ENCODE measurements around the gene KCNH3. TPM values are rescaled to one million over a fixed set of nuclear protein-coding genes. Genes with fewer than 3 reads are reported as not detected.
"Not testable (repeated sequence)": the region's sequence is repeated elsewhere in the genome, so short reads cannot be mapped to it uniquely, and the experiment has no call there.

The KCNH3 gene, protein sequence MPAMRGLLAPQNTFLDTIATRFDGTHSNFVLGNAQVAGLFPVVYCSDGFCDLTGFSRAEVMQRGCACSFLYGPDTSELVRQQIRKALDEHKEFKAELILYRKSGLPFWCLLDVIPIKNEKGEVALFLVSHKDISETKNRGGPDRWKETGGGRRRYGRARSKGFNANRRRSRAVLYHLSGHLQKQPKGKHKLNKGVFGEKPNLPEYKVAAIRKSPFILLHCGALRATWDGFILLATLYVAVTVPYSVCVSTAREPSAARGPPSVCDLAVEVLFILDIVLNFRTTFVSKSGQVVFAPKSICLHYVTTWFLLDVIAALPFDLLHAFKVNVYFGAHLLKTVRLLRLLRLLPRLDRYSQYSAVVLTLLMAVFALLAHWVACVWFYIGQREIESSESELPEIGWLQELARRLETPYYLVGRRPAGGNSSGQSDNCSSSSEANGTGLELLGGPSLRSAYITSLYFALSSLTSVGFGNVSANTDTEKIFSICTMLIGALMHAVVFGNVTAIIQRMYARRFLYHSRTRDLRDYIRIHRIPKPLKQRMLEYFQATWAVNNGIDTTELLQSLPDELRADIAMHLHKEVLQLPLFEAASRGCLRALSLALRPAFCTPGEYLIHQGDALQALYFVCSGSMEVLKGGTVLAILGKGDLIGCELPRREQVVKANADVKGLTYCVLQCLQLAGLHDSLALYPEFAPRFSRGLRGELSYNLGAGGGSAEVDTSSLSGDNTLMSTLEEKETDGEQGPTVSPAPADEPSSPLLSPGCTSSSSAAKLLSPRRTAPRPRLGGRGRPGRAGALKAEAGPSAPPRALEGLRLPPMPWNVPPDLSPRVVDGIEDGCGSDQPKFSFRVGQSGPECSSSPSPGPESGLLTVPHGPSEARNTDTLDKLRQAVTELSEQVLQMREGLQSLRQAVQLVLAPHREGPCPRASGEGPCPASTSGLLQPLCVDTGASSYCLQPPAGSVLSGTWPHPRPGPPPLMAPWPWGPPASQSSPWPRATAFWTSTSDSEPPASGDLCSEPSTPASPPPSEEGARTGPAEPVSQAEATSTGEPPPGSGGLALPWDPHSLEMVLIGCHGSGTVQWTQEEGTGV
- total RNA-seq = 7.5 TPM

DNA sequence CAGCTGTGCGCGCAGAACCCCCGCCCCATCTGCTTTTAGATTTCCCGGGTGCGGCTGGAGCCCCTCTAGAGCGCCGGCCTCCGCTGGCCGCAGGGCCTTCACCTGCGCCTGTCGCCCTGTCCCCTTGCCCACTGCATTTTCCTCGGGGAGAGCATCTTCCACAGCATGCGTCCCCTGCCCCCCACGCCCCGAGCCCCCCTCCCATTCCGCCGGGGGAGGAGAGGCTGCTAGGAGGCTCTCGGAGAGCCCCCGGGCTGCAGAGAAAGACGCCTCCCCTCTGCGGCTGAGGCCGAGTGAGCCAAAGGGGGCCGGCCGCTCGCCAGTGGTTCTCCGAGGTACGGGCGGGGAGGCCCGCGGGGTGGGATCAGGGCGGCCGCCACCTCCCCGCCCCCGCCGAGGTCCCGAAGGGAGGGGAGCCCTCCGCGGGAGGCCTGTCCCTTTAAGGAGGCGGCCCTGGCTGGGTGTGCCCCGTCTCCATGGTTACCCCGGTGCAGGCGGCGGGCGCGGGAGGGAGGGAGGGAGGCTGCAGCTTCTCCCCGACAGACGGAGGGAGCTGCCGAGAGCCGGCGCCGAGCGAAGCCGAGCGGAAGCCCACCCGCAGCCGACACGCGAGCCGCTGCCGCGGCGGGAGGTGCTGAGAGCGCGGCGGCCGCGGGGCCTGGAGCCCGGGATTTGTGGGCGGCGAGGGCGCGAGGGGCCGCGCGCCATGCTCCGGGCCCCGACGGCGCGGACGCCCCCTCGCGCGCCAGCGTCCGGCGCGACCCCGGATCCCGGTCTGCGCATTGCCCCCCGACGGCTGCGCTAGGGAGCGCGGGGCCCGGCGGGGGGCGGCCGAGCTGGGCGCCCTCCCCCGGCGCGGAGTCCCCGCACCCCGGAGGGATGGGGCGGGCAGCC lies at the start of gene KCNH3:
Gene KCNH3, plus strand, starts transcription at position 521 of the 894 bp plus-strand sequence. CDS start 387 bp downstream, outside the sequence.
- peak; percentile 86 for DNase-seq

DNA sequence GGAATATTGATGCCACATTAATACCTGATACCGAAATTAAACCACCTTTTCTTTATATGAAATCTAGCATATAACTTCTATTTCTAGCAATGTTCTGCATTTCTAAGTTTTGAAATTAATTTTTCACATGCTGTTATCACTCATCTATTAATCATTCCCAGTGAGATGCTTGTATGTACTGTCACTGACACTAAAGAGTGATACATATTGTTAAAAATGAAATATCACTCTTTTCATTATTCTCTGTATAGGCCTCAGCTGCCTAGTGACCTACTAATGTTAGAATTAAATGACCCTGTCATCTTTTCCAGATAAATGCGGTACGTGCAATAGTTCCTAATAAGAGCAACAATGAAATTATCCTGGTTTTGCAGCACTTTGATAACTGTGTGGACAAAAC lies 49.7 kb upstream of the KCNH3 start:
- DNase-seq = no peak

DNA sequence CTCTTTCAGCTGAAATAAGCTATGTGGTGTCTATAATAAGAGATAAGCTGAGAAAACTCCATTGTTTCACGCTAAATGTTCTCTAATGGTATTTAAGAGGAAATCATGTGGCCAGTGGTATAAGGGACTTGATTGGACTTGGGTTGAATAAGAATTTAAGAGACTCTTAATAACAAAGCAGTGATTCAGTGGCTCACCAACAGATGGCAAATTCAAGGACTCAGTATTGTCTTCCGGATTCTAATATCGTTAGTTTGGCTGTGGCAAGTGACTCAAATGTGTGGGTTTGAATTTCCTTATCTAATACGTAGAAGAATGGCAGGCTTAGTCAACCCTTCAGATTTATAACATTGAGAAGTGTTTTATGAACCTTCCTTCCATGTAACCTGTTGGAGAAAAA lies 49.1 kb upstream of the KCNH3 start:
- DNase-seq = no peak

DNA sequence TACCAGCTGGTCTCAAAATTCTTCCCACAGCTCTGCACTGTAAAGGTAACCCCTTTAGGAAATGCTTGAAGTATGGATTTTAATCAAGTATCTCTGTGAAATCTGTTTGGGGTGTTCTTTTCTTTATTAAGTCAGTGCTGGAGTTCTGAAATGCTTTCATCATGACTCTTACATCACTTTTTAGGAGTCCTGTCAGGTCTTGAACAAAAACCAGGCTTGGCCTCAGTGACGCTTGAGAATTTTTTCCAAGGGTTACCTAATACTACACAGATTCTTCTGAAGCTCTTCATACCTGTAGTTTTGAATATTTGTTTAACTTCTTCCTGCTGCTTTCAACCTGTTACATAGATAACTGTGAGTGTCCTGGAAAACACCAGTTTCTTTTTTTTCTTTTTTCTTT lies 47.0 kb upstream of the KCNH3 start:
- no peak for DNase-seq

DNA sequence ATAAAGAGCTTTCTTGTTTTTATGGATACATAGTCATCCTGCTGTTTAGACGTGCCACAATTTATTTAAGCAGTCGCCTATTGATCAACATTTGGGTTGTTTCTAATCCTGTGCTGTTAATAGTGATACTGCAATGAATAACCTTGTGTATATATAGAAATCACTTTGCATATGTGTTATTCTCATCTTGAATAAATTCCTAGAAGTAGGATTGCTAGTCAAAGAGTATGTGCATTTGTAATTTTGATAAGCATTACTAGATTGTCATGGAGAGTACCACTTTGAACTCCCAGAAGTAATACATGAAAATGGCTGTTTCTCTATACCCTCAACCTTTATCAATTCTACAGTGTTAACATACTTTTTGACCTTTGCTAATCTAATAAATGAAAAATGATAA lies 44.9 kb upstream of the KCNH3 start:
- no peak for DNase-seq

DNA sequence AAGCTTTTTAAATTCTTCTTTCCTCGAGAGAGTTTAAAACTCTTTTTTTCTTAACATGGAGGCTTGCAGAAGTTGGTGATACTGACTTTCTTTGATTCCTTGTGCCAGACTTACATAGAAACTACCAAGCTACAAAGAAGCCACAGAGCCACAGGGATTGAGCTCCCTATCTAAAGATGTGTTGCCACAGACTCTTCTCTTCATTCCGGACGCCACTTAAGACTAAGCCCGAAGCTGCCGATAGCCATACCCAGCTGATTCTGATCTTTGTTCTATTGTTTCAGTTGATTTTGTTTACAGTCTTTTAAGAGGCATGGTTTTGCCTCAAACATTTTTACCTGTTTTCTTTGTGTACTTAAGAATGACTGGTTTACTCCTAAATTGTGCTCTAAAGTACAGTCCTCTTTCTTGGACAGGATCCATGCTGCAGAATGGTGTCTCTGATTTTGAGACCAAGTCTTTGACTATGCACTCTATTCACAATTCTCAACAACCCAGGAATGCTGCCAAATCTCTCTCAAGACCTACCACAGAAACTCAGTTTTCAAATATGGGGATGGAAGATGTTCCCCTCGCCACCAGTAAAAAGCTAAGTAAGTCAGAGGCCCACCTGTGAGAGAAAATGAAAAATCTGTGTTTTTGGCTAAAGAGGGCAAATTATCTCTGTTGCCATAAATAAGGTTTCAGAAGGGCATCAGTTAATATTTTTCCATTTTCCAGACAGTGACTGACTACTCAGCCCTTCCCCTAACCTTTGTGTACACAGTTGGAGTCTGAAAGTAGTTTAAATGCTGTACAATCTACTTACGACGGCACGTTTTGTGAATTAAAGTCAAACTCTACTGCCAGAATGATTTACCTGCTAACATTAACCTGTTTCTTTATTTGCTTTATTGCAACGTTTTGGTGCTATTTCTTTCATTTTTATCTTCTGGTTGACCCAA lies 42.1 kb upstream of the KCNH3 start:
- DNase-seq = no peak

DNA sequence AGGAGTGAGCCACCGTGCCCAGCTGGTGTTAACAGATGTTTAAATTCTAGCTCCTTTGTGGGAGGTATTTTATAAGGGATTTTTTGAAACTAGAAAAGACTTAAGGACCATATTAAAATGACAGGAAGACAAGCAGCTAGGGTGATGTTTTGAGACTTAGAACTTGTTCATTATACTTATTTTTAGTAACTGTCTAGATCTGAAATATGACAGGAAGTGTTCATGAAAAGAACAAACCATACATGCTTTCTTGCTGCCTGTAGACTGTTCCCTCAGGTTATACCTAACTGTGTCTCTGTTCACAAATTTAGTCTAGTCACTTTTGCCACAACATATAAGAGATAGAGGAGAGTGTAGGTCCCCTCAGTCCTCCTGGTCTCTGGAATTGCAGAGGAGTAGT lies 36.9 kb upstream of the KCNH3 start:
- no peak for DNase-seq

DNA sequence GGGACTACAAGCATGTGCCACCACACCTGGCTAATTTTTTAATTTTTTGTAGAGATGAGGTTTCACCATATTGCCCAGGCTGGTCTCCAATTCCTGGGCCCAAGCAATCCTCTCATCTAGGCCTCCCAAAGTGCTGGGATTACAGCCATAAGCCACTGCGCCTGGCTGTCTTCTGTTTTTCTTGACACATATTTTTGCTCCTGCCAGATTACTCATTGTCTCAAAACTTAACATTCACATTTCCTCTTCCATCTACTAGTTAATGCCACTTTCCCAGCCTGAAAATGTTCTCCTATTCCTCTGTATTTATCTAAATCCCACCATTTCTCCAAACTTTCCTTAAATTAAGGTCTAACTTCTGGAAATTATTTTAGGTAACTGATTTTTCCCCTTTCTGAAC lies 36.2 kb upstream of the KCNH3 start:
- DNase-seq = no peak

DNA sequence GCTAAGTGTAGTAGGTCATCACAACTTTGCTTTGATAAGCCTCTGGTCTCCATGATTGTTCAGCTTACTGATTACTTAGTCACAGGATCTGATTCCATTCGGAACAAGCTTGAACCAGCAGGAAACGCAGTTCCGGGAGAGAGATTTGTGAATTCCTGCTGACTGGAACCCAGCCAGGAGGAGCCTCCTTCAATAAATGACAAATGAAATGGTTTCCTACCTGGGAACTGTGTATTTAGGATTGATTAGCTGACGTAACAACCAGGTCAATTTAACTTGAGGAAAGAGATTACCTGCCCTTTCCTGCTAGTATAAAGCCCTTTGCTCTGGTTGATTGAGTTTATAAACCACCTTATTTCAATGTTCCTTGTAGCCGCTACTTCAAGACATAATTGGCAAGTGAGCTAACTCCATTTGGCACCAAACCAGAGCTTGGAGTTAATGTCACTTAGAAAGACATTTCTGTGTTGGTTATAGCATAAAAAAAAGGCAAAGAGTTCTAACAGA lies 35.1 kb upstream of the KCNH3 start:
- no peak for DNase-seq

DNA sequence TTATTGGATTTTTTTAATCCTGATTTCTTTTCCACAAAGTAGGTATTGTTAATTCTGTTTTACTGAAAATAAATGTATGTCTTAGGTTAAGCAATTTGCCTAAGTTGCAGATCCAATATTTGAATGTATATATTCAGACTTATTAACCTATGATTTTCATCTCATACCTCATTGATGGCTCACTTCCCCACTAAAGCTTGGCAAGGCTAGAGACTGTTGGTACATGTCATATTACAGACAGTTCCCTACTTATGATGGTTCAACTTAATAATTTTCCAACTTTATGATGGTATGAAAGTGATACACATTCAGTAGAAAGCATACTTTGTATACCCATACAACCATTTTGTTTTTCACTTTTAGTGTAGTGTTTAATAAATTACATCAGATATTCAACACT lies 33.2 kb upstream of the KCNH3 start:
- no peak for DNase-seq

DNA sequence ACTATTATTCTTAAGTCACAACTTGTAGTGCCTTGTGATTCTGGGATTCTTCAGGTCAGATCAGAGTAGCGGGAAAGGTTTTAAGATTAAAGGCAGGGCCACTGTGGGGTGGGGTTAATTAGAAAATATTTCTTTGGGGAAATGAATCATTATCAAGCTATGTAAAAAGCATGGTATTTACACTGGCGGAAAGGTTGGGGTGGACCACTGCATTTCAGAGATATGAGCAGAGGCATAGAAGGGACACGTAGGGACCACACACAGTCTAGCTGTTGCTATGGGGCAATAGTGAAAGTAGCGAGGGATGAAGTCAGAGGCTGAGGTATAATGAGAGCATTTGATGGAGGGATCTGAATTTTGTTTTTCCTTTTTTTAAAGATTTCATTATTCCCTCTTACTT lies 31.7 kb upstream of the KCNH3 start:
- DNase-seq = no peak

DNA sequence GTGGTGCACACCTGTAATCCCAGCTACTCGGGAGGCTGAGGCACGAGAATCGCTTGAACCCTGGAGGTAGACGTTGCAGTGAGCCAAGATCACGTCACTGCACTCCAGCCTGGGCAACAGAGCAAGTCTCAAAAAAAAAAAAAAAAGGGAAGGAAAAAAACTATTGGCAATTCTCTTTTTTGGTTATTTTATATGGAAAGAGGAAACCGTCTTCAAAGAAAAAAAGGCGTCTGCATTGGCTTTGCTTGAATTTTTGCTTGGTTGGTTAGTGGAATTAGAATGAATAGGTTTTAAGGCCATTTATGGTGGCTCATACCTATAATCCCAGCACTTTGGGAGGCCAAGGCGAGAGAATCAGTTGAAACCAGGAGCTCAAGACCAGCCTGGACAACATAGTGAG lies 29.1 kb upstream of the KCNH3 start:
- DNase-seq = not testable (repeated sequence)

DNA sequence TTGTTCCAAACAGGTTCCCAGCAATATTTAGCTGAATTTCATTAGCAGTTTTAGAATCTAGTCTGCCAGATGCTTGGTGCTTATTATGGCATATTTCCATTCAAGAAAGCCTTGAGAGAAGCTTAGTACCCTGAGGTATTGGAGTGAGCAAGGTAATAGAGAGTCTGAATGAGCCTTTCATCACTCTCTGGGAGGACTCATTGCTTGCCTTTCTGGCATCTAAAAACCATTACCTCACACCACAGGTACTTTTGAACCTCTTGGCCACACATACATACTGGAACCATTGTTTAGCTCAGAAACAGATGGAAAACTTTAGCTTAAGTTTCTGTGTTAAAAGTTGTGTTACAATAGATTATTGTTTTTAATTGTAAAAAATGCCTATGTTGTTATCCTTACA lies 27.4 kb upstream of the KCNH3 start:
- no peak for DNase-seq

DNA sequence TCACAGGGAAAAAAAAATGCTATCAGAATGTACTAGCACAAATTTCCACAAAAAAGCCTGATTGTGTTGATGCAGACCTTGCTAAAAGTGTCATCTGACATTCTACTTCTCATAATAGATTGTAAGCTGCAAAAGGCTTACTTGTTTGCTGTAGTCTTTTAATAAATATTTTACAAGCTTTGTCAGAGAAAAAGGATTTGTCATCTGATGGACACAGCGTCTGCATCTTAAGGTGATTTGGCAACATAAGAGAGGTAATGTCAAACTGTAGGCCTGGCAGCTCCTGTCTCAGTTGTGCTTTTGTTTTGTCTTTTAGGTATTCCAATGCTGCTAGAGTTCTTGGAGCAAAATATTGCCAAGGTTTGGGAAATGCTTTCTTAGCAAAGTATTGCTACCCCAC lies 26.3 kb upstream of the KCNH3 start:
- DNase-seq = no peak

DNA sequence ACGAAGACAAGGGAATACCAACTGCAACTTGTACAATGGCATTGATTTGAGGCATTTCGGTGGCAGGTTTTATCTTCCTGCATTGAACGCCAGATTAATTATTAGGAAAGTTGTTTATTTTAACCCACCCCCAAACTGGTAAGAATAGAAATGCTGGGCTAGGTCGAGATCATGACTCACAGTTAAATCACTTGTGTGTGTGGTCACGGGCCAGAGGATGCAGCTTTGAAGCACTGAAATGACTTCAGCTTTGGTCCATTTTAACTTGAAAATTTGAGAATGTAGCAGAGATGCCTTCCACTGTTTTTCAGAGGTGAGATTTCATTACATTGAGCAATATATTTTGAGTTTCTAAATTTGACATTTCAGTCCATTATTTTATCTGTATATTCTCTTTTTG lies 23.6 kb upstream of the KCNH3 start:
- no peak for DNase-seq

DNA sequence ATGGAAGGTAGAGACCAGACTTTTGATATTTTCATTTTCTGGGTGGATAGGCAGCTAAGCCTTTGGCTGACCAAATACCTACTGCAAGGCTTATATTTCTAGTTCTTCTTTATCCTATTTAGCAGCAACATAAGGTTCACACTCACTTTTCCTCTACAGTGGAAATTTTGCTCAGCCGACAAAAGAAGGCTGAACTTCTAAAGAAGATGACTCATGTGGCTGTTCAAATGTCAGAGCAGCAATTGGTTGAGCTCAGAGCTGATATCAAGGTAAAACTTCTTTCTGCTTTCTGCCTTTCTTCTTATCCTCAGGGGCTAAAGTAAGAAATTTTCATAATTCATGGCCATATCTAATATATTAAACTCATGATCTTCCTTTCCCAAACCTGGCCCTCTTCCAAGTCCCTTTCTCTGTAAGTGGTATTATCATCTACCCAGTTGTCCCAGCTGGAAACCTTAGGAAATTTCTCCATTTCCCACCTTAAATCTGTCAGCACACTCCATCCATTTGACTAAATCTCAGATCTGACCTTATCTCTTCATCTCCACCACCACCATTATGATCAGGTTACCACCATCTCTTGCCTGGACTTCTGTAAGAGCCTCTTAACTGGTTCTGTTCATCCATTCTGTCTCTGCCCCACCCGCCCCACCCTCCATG lies 19.8 kb upstream of the KCNH3 start:
- no peak for DNase-seq

DNA sequence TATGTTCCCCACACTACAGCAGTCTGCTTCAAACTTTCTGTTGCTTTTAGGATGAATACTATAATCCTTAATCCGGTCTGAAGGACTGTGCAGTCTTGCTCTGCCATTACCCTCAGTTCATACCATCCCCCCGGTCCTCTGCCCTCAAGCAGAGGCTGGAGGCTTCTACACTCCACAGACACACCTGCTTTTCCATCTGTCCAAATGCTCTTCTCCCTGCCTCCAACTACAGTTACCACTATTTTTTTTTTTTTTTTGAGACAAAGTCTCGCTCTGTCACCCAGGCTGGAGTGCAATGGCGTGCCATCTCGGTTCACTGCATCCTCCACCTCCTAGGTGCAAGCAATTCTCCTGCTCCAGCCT lies 19.3 kb upstream of the KCNH3 start:
- DNase-seq = no peak

DNA sequence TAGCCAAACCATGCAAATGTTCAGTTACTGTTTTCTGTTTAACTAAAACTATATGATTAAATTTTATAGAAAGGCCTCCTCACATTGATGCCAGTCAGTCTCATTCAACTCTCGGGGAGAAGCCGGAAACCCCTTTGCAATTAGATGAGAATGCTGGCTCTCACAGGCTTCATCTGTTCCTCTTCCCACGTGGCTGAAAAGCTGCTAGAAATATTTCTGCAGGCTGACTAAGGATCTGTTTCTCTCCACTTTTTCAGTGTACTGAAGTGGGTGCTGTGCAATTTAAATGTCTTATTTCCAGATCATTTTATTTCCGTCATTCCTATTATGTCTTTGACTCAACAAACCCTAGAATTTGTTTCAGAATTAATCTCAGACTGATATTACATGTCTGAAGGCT lies 17.4 kb upstream of the KCNH3 start:
- DNase-seq = no peak

DNA sequence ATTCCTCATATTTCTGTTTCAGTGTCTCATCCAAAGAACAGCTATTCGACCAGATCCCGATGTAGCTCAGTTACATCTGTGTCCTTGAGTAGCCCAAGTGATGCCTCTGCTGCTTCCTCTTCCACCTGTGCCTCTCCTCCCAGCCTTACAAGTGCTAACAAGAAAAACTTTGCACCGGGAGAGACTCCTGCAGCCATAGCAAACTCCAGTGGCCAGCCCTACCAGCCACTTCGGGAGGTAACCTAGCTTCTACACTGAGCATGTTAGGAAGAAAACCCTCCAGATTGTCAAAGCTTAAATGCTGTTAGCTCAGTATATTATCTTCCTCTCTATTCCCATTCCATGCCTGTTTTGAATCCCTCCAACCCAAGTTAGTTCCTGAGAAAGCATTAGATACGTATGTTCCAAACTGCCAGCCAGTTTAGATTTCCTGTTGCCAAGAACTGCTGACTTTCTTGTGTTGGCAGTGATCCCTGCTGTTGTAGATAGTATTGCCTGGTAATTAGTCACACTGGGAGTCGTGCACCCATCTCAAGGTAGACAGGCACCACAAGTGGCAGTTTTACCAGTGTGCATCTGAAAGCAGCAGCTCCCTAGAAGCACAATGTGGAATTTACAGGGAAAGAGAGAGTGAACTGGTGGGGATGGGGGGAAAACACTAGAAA lies 14.0 kb upstream of the KCNH3 start:
- DNase-seq = no peak

DNA sequence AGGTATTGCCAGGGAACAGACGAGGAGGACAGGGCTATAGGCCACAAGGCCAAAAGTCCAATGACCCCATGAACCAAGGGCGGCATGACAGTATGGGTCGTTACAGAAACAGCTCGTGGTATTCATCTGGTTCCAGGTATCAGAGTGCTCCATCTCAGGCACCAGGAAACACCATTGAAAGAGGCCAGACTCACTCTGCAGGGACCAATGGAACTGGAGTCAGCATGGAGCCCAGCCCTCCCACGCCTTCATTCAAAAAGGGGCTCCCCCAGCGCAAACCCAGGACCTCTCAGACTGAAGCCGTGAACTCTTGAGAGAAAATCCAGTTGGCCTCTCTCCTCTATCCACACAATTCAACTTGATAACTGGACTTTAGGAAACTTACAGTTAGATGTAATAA lies 12.9 kb upstream of the KCNH3 start:
- no peak for DNase-seq

Measured in occipital lobe (tissue), 2 donors.